ENCODE measurements around the gene ATG7.
"Not testable (repeated sequence)": the region's sequence is repeated elsewhere in the genome, so short reads cannot be mapped to it uniquely, and the experiment has no call there.

Gene ATG7

DNA sequence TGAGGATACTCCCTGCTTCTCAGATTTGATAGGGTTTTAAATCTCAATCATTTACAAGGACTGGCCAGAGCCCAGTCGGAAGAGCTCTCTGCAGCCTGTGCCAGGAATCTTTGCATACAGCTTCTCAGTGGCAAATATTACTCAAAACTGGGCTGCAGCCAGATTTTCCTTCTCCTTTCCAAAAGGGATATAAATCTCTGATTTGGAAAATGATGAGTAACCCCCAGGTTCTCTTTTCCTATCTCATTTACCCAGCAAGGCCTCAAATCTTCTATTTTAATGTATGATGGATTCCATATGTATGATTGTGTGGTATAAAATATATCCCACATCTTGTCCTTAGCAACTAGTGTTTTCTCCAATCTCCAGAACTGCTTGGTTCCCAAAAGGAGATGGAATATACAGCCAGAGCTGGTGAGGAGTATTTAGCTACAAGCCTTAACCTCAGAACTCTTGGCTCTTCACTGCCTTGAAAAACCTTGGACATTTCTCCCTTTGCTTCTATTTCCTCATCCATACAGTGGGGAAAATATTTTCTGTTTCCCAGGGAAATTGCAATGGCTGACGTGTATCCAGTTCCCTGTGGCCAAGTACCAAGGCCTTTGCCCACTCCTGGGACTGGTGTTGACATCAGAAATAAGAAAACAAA lies 114.4 kb downstream of the ATG7 start:
- no peak for DNase-seq (ENCODE audit: low spot score)

DNA sequence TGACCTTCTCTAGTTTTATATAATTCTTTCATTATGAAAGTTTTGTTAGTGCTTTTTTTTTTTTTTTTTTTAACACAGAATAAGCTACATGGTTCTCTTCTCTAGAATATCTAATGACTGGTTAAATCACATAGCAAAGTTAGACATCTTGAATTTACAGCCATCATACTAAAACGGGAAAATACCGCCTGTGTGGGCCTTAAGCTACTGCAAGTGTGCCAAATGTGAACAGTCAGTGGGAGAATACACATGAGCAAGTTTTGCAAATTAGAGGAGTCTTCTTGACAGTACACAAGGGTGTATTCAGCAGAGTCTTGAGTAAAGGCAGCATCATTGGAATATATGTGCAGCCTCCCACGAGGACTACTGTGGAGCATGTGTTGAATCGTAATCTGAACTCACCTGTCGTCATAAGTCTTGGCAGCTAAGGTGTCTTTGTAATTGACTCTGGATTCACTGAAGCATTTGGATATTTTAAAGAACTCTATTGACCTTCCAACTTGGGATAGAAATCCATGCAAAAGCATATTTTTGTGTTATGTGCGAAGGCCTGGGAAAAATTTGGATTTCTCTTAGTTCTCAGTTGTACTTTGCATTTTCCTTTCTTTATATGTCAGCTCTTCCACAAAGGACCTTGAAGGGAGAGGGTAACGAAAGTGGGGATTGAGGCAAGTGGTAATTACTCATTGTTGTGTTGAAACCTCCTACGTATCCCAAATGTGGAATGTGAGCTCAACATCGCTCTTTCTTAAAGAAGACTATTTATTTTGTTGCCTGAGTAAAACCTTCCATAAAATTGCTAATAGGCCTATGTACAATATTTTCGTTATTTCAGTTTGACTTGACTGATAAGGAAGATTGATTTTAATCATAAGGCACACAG lies 117.4 kb downstream of the ATG7 start:
- no peak for DNase-seq (ENCODE audit: low spot score)

DNA sequence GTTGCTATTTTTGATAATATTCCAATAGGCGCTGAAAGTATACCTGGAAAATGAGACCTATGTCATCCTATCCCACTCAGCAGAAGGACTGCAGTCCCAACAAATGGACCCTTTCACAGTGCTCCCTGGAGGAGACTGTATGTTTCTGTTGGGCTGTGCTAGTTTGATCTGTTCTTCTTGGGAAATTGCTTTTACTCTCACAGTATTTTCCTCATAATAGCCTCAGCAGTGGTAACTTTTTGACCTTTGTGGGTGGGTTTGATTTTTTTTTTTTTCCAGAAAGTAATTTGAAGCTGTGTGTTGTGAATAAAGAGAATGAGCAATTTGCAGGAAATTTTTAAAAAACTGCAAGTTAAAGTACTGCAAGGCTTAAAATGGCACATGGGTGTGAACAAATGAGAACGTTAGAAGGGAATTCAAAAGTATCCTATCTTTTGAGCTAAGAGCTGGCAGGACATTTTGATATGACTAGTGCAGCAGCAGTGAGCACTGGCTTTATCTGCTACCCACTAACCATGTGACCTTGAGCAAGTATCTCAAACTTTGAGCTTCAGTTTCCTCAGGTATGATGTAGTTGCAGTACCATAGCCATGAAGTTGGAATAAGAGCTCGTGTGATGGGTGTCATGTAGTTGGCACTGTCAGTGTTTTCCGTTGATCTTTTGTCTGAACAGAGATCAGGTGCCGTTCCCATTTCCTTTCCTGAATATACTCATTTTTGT lies 118.4 kb downstream of the ATG7 start:
- DNase-seq (ENCODE audit: low spot score) = no peak

DNA sequence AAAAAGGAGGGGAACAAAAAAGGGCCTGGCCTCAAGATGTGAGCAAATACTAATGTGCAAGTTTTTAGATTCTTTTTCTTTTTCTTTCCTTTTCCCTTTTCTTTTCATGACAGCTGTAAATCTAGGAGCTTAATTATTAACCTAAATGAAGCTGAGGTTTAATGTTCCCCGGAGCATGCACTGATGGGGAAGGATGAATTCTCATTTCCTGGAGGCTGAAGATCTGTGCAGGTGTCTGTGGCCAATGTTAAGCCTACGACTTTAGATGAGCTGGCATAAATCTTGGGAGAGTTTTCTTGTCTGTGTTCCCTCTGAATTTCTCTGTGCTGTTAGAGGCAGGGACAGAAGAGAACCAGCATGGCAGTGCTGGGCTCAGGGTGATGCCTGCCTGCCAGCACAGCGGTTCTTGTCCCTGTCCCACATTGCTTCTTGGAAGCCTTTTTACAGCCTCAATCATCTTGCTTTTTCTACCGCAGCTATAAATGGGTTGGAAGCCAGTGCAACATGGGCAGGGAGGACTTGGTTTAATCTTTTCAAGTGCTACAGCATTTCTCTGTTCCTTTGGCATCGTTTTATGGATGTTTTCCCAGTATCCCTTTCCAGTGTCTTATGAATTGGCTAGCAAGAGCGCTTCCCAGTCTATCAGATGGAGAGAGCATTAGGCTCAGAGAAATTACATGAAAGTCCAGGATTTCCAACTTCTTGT lies 119.1 kb downstream of the ATG7 start:
- DNase-seq (ENCODE audit: low spot score) = peak; percentile 41

DNA sequence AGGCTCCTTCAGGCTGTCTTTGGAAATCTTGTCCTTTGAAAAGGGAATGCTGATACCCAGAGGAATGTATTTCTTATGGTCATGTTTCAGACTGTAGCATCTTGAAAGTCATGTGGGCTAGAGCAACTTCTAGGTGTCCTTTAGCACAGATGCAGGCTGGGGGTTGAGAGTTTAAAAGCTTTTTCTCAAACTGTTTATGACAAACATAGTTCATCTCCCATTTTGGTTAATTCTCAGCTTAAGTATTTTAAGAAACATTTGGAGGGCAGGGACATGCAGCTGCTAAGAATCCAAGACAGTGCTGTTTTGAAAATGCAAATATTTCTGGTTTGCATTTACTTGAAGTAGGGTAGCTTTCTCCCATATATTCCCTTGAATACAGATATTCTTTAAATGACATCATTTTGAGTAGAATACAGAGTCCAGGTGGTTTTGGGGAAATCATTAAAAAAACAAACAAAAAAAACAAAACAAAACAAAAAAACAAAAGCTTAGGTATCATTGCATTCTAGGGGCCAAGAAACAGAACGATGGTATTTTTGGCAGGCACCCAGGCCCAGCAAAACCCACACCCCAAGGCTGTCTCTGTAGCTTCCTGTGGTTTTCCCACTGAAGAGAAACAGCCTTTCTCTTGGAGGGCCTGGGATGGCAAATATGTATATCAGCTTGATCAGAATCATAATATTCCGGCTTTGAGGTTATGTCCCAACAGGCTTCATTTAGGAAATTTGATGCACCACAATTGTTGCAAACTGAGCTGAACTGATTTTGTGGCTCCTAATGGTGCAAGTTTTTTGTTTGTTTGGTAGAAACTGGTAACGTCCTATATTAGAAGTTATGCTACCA lies 120.0 kb downstream of the ATG7 start:
- DNase-seq (ENCODE audit: low spot score) = no peak

DNA sequence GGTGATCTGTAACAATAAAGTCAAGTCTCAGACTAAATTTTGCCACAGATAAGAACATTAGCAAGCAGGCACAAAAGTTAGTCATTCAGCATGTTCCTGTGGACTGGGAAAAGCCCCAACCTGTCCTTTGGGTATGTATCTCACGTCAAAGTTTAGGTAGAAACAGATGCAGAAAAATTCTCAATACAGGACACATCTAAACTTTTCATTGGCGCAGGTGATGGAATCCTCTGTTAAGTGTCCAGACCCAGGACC lies 120.6 kb downstream of the ATG7 start:
- no peak for DNase-seq (ENCODE audit: low spot score)

DNA sequence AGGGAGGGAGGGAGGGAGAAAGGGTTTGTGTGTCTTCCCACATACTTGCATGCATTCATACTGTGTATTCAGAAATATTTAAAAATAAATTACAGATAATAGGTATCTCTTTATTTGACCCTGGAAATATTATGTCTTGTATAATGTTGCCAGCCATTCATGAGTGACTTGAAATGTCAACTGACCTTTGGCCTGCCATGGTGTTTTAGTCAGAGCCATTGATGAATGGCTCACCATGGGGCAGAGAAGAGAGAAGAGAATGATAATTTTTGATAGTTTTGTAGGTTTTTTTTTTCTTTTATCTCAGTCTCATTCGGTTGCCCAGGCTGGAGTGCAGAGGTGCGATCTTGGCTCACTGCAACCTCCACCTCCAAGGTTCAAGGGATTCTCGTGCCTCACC lies 121.2 kb downstream of the ATG7 start:
- no peak for DNase-seq (ENCODE audit: low spot score)

DNA sequence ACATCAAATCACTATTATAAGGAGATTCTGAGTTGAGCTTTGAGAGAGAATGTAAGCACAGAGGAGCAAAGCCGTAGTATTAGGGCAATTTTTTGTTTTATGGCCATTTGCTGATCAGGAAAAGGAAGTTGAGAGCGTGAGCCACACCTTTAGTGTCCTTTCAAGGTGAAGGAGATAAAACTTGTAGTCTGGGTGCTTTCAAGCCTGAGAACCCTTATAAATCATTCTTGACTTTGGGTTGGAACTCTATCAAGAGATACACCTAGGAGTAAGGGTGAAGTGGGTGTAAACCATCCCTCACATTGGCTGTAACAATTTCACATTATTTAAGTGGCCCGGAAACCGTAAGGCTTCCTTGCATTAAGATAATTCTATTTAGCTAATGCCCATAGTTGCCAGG lies 122.2 kb downstream of the ATG7 start:
- DNase-seq (ENCODE audit: low spot score) = no peak

DNA sequence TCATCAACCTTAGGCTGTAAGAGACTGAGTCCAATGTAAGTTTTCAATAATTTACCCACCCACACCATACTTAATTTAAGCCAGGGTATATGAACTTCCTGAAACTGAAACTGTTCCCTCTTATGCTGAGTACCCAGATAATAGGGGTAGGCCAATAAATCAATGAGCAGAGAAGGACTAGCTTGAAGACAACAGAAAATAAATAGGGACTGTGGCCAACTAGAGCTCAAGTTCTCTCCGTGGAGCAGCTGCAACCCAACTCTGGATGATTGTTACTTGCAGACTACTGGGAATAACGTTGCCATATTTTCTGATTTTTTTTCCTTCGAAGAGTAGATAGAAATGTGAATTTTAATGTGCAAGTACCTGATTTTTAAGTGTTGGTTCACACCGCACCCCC lies 128.0 kb downstream of the ATG7 start:
- DNase-seq (ENCODE audit: low spot score) = no peak

DNA sequence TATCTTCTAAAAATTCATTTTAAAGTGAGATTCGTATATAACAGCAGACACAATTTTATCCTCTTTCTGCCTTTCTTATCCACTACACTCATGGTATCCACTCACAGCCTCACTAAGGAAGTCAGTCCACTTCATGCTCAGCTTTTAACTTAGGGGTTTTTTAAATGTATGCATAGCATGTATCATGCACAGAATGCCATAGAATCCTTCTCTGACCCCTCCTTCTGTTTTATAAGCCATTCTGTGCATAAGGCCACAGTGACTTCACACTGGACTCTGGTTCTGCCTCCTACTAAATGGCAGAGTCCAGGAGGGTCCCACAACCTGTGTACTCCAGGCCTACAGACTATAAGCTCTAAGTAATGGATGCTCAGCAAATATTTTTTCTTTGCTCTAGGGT lies 129.2 kb downstream of the ATG7 start:
- no peak for DNase-seq (ENCODE audit: low spot score)

DNA sequence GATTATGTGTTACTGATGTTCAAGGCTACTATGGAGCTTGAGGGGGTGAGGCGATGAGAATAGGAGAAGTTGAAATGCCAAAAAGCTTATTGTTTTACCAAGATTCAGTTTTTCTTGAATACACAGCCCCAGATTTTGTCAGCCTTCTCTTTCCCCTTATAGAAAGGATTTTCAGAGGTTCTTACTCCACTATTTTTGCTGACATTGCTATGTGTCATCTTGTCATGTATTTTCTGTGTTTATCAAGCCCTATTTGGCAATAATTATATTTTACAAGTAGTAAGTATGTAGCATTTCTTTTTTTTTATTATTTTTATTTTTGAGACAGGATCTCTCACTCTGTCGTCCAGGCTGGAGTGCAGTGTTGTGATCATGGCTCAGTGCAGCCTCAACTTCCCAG lies 133.1 kb downstream of the ATG7 start:
- DNase-seq (ENCODE audit: low spot score) = no peak

DNA sequence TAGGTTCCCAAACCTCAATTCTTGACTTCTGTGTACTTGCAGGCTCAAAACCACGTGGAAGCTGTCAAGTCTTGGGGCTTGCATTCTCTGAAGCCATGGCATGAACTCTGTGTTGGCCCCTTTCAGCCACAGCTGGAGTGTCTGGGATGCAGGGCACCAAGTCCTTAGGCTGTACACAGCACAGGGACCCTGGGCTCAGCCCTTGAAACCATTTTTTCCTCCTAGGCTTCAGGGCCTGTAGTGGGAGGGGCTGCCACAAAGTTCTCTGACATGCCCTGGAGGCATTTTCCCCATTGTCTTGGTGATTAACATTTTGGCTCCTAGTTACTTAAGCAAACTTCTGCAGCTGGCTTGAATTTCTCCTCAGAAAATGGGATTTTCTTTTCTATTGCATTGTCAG lies 135.4 kb downstream of the ATG7 start:
- no peak for DNase-seq (ENCODE audit: low spot score)

DNA sequence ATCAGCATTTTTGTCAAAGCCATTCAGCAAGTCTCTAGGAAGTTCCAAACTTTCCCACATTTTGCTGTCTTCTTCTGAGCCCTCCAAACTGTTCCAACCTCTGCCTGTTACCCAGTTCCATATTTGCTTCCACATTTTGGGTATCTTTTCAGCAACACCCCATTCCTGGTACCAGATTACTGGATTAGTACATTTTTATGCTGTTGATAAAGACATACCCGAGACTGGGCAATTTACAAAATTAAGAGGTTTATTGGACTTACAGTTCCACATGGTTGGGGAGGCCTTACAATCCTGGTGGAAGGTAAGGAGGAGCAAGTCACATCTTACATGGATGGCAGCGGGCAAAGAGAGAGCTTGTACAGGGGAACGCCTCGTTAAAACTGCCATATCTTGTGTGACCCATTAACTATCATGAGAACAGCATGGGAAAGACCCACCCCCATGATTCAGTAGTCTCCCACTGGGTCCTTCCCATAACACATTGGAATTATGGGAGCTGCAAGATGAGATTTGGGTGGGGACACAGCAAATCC lies 136.2 kb downstream of the ATG7 start:
- not testable (repeated sequence) for DNase-seq (ENCODE audit: low spot score)

DNA sequence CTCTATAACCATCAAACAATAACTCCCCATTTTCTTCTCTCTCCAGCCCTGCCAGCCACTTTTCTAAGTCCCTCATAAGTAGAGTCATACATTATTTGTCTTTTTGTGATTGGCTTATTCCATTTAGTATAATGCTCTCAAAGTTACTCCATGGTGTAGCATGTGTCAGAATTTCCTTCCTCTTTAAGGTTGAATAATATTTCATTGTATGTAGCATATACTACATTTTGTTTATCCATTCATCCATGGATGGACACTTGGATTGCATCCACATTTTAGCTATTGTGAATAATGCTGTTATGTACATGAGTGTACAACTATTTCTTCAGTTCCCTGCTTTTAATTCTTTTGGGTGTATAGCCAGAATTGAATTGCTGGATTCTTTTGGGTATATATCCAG lies 138.4 kb downstream of the ATG7 start:
- DNase-seq (ENCODE audit: low spot score) = no peak

DNA sequence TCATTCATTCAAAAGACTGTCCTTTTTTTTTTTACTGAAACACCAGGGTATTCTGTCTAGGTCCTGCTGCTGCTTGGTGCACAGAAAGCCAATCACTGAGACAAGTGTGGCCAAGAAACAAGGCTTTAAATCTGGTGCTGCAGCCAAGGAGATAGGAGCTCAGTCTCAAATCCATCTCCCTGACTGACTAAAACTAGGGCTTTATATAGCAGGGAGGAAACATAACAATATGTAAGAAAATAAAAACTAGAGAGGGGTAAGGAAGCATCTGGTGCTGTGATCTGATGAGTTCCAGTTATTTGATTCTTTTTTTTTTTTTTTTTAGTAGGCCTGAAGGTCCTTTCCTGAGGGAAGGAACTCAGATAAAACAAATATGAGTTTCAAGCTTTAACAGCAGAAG lies 139.8 kb downstream of the ATG7 start:
- DNase-seq (ENCODE audit: low spot score) = no peak

DNA sequence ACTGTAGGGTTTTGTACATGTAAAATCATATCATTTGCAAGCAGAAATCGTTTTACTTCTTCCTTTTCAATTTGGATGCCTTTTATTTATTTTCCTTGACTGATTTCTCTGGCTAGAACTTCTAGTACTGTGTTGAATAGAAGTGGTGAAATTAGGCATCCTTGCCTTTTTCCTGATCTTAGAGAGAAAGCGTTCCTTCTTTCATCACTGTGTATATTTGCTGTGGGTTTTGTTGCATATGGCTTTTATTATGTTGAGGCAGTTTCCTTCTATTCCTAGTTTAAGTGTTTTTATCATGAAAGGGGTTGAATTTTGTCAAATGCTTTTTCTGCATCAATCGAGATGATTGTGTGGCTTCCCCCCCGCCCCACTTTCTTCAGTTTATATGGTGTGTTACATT lies 140.9 kb downstream of the ATG7 start:
- DNase-seq (ENCODE audit: low spot score) = no peak

DNA sequence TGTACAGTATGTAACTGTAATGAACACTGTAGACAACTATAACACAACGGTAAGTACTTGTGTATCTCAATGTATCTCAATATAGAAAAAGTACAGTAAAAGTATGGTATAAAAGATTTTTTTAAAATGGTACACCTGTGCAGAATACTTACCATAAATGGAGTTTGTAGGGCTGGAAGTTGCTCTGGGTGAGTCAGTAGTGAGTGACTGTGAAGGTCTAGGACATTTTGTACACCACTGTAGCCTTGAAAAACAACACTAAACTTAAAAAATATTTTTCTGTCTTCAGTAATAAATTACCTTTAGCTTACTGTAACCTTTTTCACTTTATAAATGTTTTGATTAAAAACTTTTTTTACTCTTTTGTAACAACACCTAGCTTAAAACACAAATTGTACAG lies 142.9 kb downstream of the ATG7 start:
- no peak for DNase-seq (ENCODE audit: low spot score)

DNA sequence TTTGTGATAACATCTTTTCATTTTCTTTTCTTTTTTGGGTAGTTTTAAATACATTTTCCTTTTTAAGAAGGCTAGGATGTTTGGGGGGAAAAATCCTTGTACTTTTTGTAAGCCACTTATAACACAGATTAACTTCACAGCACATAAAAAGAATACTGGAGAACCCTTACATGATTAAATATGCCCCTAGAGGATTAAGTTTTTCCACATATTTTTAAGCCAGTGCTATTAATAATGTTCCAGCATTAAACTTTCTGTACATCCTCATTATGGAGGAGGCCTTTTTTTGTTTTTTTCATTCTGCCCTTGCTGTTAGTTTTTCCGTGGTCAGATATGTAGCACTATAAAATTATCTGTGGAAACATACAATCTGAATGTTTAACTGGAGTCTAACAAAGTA lies 147.9 kb downstream of the ATG7 start:
- DNase-seq (ENCODE audit: low spot score) = no peak

DNA sequence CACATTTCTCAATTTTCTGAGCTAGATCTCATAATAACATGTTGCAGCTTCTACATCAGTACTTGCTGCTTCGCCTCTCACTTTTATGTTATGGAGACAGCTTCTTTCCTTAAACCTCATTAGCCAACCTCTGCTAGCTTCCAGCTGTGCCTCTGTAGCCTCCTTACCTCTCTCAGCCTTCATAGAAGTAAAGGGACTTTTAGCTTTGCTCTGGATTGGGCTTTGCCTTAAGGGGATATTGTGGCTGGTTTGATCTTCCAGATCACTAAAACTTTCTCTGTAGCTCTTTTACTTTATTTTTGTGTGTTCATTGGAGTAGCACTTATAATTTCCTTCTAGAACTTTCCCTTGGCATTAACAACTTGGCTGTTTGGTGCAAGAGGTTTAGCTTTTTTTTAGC lies 150.1 kb downstream of the ATG7 start:
- no peak for DNase-seq (ENCODE audit: low spot score)

DNA sequence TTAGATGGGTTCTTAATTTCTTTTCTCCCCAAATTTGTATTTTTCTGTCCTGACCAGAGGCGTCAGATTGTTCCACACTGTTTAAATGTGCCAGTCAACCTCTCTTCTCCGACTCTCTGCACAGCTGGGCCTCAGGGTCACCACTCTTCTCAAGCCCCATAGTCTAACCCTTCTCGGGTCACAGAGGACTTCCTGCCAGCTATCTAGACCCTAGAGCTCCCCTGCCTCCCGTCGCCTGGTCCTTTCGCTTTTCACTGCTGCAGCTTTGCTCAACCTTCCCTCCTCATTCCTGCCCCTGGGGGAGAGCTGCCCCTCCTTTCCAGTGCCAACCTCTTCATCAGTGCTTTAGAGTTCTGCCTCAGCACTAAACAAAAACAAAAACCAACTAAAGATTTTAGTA lies 151.7 kb downstream of the ATG7 start:
- DNase-seq (ENCODE audit: low spot score) = no peak

DNA sequence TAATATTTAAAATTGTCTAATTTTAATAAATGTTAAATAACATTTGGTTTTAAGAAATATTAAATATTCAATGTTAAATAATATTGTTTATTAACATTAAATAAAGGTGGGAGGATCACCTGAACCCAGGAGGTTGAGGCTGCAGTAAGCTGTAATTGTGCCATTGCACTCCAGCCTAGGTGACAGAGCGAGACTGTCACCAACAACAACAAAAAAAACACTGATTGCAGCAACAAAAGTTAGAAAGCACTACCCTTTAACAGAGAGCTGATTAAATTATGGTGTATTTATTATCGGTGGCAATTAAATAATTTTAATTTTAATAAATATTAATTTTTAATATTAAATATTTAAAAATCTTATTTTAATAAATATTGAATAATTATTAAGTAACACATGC lies 152.1 kb downstream of the ATG7 start:
- no peak for DNase-seq (ENCODE audit: low spot score)

DNA sequence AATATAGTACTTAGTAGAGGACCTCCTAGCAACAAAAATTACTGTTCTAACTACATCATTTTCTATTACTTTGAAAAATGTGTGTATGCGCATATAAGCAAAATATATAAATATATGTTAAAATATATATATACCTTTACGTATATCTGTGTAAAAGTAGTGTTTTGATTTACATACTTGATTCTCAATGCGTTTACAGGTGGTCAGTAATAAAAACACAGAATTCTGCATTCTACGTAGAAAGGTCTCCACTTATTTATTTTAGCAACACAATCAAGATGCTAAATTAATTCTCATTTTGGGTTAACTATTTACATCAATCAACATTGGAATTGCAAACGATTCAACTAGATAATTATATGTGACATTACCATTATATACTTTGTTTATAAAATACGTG lies 158.0 kb downstream of the ATG7 start:
- no peak for DNase-seq (ENCODE audit: low spot score)
